ENCODE measurements around the gene MAST3. TPM values are rescaled to one million over a fixed set of nuclear protein-coding genes. Genes with fewer than 3 reads are reported as not detected.
"Not testable (repeated sequence)": the region's sequence is repeated elsewhere in the genome, so short reads cannot be mapped to it uniquely, and the experiment has no call there.

The MAST3 gene
- total RNA-seq, 3 donors from 2014 or later, result 25.2 to 37.3 (median 34.7) TPM

GRCh38 chr19:18101268-18101667, 3.7 kb downstream of the MAST3 start:
- no peaks in the 10 kb centered on the region for H3K36me3 ChIP-seq (ENCODE audit: low read depth)
- intact Hi-C loops (cut with DNase I, micrococcal nuclease), result no loop called here
- H3K4me3 ChIP-seq, result no peak overlapping the region
- no peaks in the 10 kb centered on the region for H3K9me3 ChIP-seq
- TF ChIP-seq CTCF (IDR thresholded peaks at IDR 0.05), result no peak
- no peak for ATAC-seq
- H3K4me1 ChIP-seq (ENCODE audit: low read depth), result peaks cover 25% of the 10 kb centered on the region
- DNase-seq, result no peak

GRCh38 chr19:18102916-18103542, 5.5 kb downstream of the MAST3 start:
- no peak overlapping the region for H3K4me3 ChIP-seq
- no peak for ATAC-seq
- no peak for TF ChIP-seq CTCF (IDR thresholded peaks at IDR 0.05)

GRCh38 chr19:18104793-18105131, 7.2 kb downstream of the MAST3 start:
- intact Hi-C loops (cut with DNase I, micrococcal nuclease), result no loop called here
- no peak for TF ChIP-seq CTCF (IDR thresholded peaks at IDR 0.05)

More at GRCh38 chr19:18102916-18103542, 5.5 kb downstream of the MAST3 start:
- no peak for DNase-seq
- H3K4me1 ChIP-seq (ENCODE audit: low read depth), result peaks cover 21% of the 10 kb centered on the region
- no peaks in the 10 kb centered on the region for H3K36me3 ChIP-seq (ENCODE audit: low read depth)
- intact Hi-C loops (cut with DNase I, micrococcal nuclease), result no loop called here
- no peaks in the 10 kb centered on the region for H3K9me3 ChIP-seq

GRCh38 chr19:18105259-18105658, 7.7 kb downstream of the MAST3 start:
- H3K9me3 ChIP-seq; ATAC-seq; intact Hi-C loops (cut with DNase I, micrococcal nuclease); H3K4me3 ChIP-seq; H3K36me3 ChIP-seq (ENCODE audit: low read depth); DNase-seq: not testable (repeated sequence)
- H3K4me1 ChIP-seq (ENCODE audit: low read depth), result peaks cover 21% of the 10 kb centered on the region

More at GRCh38 chr19:18104793-18105131, 7.2 kb downstream of the MAST3 start:
- Histone ChIP-seq H3K4me3 (no peak overlapping the region), H3K4me1 (ENCODE audit: low read depth) (peaks cover 21% of the 10 kb centered on the region), H3K9me3 (no peaks in the 10 kb centered on the region), H3K36me3 (ENCODE audit: low read depth) (no peaks in the 10 kb centered on the region)
- DNase-seq (no peak), ATAC-seq (no peak)

GRCh38 chr19:18107235-18107634, 9.7 kb downstream of the MAST3 start:
- ATAC-seq, result no peak

GRCh38 chr19:18108897-18109296, 11.3 kb downstream of the MAST3 start:
- Histone ChIP-seq H3K9me3 (no peaks in the 10 kb centered on the region), H3K4me3 (no peak overlapping the region), H3K4me1 (ENCODE audit: low read depth) (peaks cover 28% of the 10 kb centered on the region), H3K36me3 (ENCODE audit: low read depth) (no peaks in the 10 kb centered on the region)
- ATAC-seq (peak; percentile 48), DNase-seq (peak in 1 of 3 donors; percentile 63)
- no peak for TF ChIP-seq CTCF (IDR thresholded peaks at IDR 0.05)
- intact Hi-C loops (cut with DNase I, micrococcal nuclease), result no loop called here

More at GRCh38 chr19:18107235-18107634, 9.7 kb downstream of the MAST3 start:
- Histone ChIP-seq H3K36me3 (ENCODE audit: low read depth) (no peaks in the 10 kb centered on the region), H3K4me1 (ENCODE audit: low read depth) (peaks cover 28% of the 10 kb centered on the region), H3K9me3 (no peaks in the 10 kb centered on the region), H3K4me3 (no peak overlapping the region)
- intact Hi-C loops (cut with DNase I, micrococcal nuclease), result no loop called here
- TF ChIP-seq CTCF (IDR thresholded peaks at IDR 0.05), result no peak
- no peak for DNase-seq
